AG04449 (cell line): ENCODE measurements around the gene CRYBG3.

Experiments used
- CTCF ChIA-PET: fragments of 350-600 bp; formaldehyde crosslinking; extraction: SDS; loops from one replicate; lab custom pipeline; 2021; ENCODE audit warnings: antibody characterized with exemption; lab: Yijun Ruan, JAX
- POLR2A ChIA-PET: fragments of 400-600, 350-600 bp; formaldehyde crosslinking; extraction: SDS; loops from one replicate; lab custom pipeline; 2020; ENCODE audit warnings: antibody characterized with exemption, inconsistent platforms; lab: Yijun Ruan, JAX
- DNase-seq: peaks from one replicate; pipeline ENCODE4 v3.0.0-alpha.2; 2010; ENCODE audit warnings: low read depth, low spot score
- H3K4me3 ChIP-seq: 2 replicates; pipeline ENCODE4 v1.5.1; 2011; ENCODE audit warnings: low read depth, mild to moderate bottlenecking, control low read depth, low read length
- TF ChIP-seq, protein P1 (sequence below): IDR thresholded peaks from one replicate; pipeline ENCODE4 v1.5.1; 2011; ENCODE audit warnings: mild to moderate bottlenecking, moderate library complexity, low read length, control low read depth, inconsistent platforms; ENCODE audit not compliant: insufficient read depth; ENCODE audit errors: missing control alignments

The CRYBG3 gene

GRCh38 chr3:97882975-97883598 is 61.3 kb downstream of the CRYBG3 start:
- POLR2A ChIA-PET = no interaction called here
- CTCF ChIA-PET = no interaction called here

DNA sequence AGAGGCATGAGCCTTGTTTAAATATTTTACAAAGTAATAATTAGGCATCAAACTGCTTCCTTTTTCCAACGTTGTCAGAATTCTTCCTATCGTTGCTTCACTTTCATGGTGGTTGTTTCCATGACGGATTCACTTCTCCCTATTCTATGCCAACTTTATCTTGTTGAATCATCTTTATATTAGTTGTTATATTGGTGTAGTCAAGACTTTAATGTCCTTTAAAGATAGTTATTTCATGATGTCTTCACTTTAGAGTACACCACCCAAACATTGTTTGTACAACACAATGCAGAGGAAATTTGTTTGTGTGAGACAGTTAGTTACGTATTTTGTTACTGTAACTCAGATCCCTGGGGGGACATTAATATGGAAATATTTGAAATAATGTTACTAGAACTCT is 61.9 kb downstream of the CRYBG3 start:
- TF ChIP-seq, protein P1, sequence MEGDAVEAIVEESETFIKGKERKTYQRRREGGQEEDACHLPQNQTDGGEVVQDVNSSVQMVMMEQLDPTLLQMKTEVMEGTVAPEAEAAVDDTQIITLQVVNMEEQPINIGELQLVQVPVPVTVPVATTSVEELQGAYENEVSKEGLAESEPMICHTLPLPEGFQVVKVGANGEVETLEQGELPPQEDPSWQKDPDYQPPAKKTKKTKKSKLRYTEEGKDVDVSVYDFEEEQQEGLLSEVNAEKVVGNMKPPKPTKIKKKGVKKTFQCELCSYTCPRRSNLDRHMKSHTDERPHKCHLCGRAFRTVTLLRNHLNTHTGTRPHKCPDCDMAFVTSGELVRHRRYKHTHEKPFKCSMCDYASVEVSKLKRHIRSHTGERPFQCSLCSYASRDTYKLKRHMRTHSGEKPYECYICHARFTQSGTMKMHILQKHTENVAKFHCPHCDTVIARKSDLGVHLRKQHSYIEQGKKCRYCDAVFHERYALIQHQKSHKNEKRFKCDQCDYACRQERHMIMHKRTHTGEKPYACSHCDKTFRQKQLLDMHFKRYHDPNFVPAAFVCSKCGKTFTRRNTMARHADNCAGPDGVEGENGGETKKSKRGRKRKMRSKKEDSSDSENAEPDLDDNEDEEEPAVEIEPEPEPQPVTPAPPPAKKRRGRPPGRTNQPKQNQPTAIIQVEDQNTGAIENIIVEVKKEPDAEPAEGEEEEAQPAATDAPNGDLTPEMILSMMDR = no peak
- CTCF ChIA-PET = no interaction called here
- POLR2A ChIA-PET = no interaction called here
- no peak overlapping the region for H3K4me3 ChIP-seq
- no peak for DNase-seq

More at GRCh38 chr3:97882975-97883598, 61.3 kb downstream of the CRYBG3 start:
- TF ChIP-seq, protein P1 = no peak
- no peak overlapping the region for H3K4me3 ChIP-seq
- DNase-seq = no peak

- CTCF ChIA-PET = no interaction called here
- no peak overlapping the region for H3K4me3 ChIP-seq
- TF ChIP-seq, protein P1 = no peak
- POLR2A ChIA-PET = no interaction called here
- DNase-seq = no peak
Observed at GRCh38 chr3:97884586-97885123, 62.8 kb downstream of the CRYBG3 start.

DNA sequence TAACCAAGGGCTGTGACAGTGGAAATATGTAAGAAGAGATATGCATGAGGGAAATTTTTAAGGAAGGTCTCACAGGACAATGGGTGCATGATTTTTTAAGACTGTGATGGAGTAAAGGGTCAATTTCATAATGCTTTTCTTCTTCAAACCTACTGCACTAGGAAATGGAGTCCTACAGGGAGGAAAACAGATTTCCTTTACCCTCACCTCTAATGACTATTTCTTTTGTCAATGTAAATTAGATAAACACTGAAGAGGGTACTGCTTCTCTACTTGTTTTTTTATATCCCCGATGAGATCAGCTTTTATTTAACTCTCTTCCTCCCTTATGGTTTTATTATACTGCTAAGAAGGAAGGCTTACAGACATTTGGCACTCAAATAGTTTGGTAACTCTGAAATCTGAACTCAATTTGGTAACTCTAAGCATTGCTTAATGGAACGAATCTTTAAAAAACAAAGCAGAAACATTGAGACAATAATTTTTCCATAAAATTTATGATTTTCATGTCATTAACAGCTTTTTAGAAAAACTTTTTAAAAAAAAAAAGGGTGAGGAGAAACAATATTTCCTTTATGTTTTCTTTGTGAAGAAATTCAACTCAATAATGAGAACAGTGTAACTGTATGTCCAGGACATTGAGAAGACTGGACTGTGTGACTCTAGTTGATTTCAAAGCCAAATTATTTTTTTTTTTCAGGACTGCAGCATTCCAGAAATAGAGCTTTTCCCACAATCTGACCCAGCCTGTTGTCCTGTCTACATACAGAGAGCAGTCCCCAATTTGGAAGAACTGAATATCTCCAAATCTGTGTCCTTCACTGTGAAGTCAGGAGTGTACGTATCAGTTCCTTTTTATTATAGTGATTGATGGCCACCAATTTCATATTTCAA is 64.4 kb downstream of the CRYBG3 start:
- CTCF ChIA-PET = no interaction called here
- TF ChIP-seq, protein P1 = no peak
- H3K4me3 ChIP-seq = no peak overlapping the region
- POLR2A ChIA-PET = interaction anchor here (1.0 kb wide), 1 partner anchor 64 kb away, joined by 3 read pairs; the partner anchor contains the start of gene CRYBG3
- no peak for DNase-seq

GRCh38 chr3:97889814-97890213 is 68.0 kb downstream of the CRYBG3 start:
- H3K4me3 ChIP-seq = no peak overlapping the region
- TF ChIP-seq, protein P1 = no peak
- no peak for DNase-seq
- ChIA-PET POLR2A (no interaction called here), CTCF (interaction anchor here (0.6 to 1.2 kb wide), 3 partner anchors 8 to 25 kb away, joined by 3 to 4 read pairs (median 3); no protein-coding TSS in a partner anchor)

- POLR2A ChIA-PET = no interaction called here
- no peak for DNase-seq
- CTCF ChIA-PET = no interaction called here
- TF ChIP-seq, protein P1 = no peak
- H3K4me3 ChIP-seq = no peak overlapping the region
Observed at GRCh38 chr3:97892852-97893251, 71.0 kb downstream of the CRYBG3 start.
